IMR-90 (cell line): ENCODE results near the gene NTF3. TPM values are rescaled to one million over a fixed set of nuclear protein-coding genes. Genes with fewer than 3 reads are reported as not detected.

ENCODE experiments used
- ATAC-seq: fragments of 200-7000 bp; cut with Tn5 transposase; 2 replicates; pipeline ENCODE4 v1.9.1; 2020; ENCODE audit warnings: low read depth, mild to moderate bottlenecking, moderate library complexity
- BruUV-seq: library from RNA; stranded (reverse); fragments of 400-500 nt; replicated peaks from 2 replicates; lab custom pipeline; 2021; lab: Mats Ljungman, UMichigan
- CTCF ChIA-PET: fragments of 300-600 bp; formaldehyde crosslinking; extraction: SDS; loops from one replicate; lab custom pipeline; 2021; ENCODE audit warnings: antibody characterized with exemption; lab: Yijun Ruan, JAX
- POLR2A ChIA-PET: fragments of 300-600 bp; sonication (Branson Sonifier 250); formaldehyde crosslinking; loops from one replicate; lab custom pipeline; 2022; ENCODE audit warnings: antibody characterized with exemption; ENCODE audit not compliant: unreplicated experiment; lab: Charles Lee
- DNase-seq: peaks from one replicate; pipeline ENCODE4 v3.0.0; 2013
- H2AFZ ChIP-seq: replicated peaks from 2 replicates; pipeline ENCODE3; 2013; ENCODE audit warnings: low read length, mild to moderate bottlenecking; ENCODE audit not compliant: poor library complexity
- H2AK5ac ChIP-seq: 2 replicates; pipeline ENCODE4 v1.6.1; 2013; ENCODE audit warnings: low read depth, low read length, inconsistent platforms
- H2AK9ac ChIP-seq: replicated peaks from 2 replicates; pipeline ENCODE3; 2013; ENCODE audit warnings: mild to moderate bottlenecking, low read depth, low read length, moderate library complexity; ENCODE audit not compliant: poor library complexity
- H2BK120ac ChIP-seq: 2 replicates; pipeline ENCODE4 v1.6.1; 2013; ENCODE audit warnings: low read depth, low read length, inconsistent platforms
- H2BK15ac ChIP-seq: 3 replicates; pipeline ENCODE4 v1.6.1; 2013; ENCODE audit warnings: low read depth, low read length, inconsistent platforms
- H2BK20ac ChIP-seq: 2 replicates; pipeline ENCODE4 v1.6.1; 2013; ENCODE audit warnings: low read depth, mild to moderate bottlenecking, inconsistent platforms, low read length, moderate library complexity
- H2BK5ac ChIP-seq: 2 replicates; pipeline ENCODE4 v1.6.1; 2013; ENCODE audit warnings: mild to moderate bottlenecking, low read depth, low read length, inconsistent platforms; ENCODE audit not compliant: poor library complexity, severe bottlenecking
- H3K14ac ChIP-seq: replicated peaks from 2 replicates; pipeline ENCODE4 v1.6.1; 2013; ENCODE audit warnings: low read depth, low read length, inconsistent platforms
- H3K18ac ChIP-seq: 2 replicates; pipeline ENCODE4 v1.6.1; 2013; ENCODE audit warnings: low read depth, low read length, control low read depth
- H3K23ac ChIP-seq: 2 replicates; pipeline ENCODE4 v1.6.1; 2013; ENCODE audit warnings: low read depth, low read length, inconsistent platforms
- H3K27ac ChIP-seq: 2 replicates; pipeline ENCODE4 v1.5.1; 2013; ENCODE audit warnings: mild to moderate bottlenecking, control low read depth, low read length; ENCODE audit not compliant: insufficient read depth
- H3K27me3 ChIP-seq: 2 replicates; pipeline ENCODE4 v1.6.1; 2013; ENCODE audit warnings: low read length; ENCODE audit not compliant: control insufficient read depth, insufficient read depth
- H3K36me3 ChIP-seq: 2 replicates; pipeline ENCODE4 v1.6.1; 2013; ENCODE audit warnings: low read length, mixed read lengths; ENCODE audit not compliant: control insufficient read depth, insufficient read depth
- H3K4ac ChIP-seq: 2 replicates; pipeline ENCODE4 v1.6.1; 2013; ENCODE audit warnings: low read depth, low read length, inconsistent platforms
- H3K4me1 ChIP-seq: 2 replicates; pipeline ENCODE4 v1.6.1; 2013; ENCODE audit warnings: low read length, mixed read lengths; ENCODE audit not compliant: control insufficient read depth, insufficient read depth
- H3K4me2 ChIP-seq: 2 replicates; pipeline ENCODE4 v1.6.1; 2013; ENCODE audit warnings: low read depth, mild to moderate bottlenecking, control low read depth, low read length, moderate library complexity
- H3K4me3 ChIP-seq: 2 replicates; pipeline ENCODE4 v1.5.1; 2013; ENCODE audit warnings: low read depth, mild to moderate bottlenecking, control low read depth, low read length, moderate library complexity; ENCODE audit not compliant: insufficient read depth
- H3K56ac ChIP-seq: 2 replicates; pipeline ENCODE4 v1.6.1; 2013; ENCODE audit warnings: low read length, inconsistent platforms; ENCODE audit not compliant: insufficient read depth; ENCODE audit errors: extremely low read depth
- H3K79me1 ChIP-seq, 2 experiments: 2 replicates each; pipeline ENCODE4 v1.6.1; 2013; ENCODE audit warnings: low read length in 2 of 2, inconsistent platforms in 1 of 2, low read depth in 1 of 2
- H3K9ac ChIP-seq: 2 replicates; pipeline ENCODE4 v1.6.1; 2013; ENCODE audit warnings: low read depth, low read length, control low read depth
- H3K9me1 ChIP-seq: 2 replicates; pipeline ENCODE4 v1.6.1; 2013; ENCODE audit warnings: low read length, inconsistent platforms; ENCODE audit not compliant: insufficient read depth
- H3K9me3 ChIP-seq: 2 replicates; pipeline ENCODE4 v1.6.1; 2013; ENCODE audit warnings: low read length; ENCODE audit not compliant: control insufficient read depth, insufficient read depth
- H4K20me1 ChIP-seq: 2 replicates; pipeline ENCODE4 v1.6.1; 2013; ENCODE audit warnings: low read length, inconsistent platforms; ENCODE audit not compliant: insufficient read depth
- H4K5ac ChIP-seq: 2 replicates; pipeline ENCODE4 v1.6.1; 2013; ENCODE audit warnings: mild to moderate bottlenecking, low read depth, low read length, control low read depth
- H4K8ac ChIP-seq, 2 experiments: 2 replicates each; pipeline ENCODE4 v1.6.1; 2013; ENCODE audit warnings: low read depth in 2 of 2, low read length in 2 of 2, control low read depth in 1 of 2, inconsistent platforms in 1 of 2
- H4K91ac ChIP-seq: 2 replicates; pipeline ENCODE4 v1.6.1; 2013; ENCODE audit warnings: low read depth, low read length, inconsistent platforms; ENCODE audit not compliant: insufficient read depth
- CEBPB ChIP-seq: IDR thresholded peaks from 2 replicates; pipeline ENCODE4 v1.6.1; 2012; ENCODE audit warnings: low read depth, low read length, improper control_type of control experiment
- CHD1 ChIP-seq: IDR thresholded peaks from 2 replicates; pipeline ENCODE4 v1.6.1; 2012; ENCODE audit warnings: low read depth, low read length, improper control_type of control experiment
- CTCF ChIP-seq: conservative IDR thresholded peaks from 2 replicates; pipeline ENCODE4 v1.5.1; 2012; ENCODE audit warnings: mild to moderate bottlenecking, low read depth, low read length, improper control_type of control experiment
- ELK1 ChIP-seq: fragments of 150-350 bp; IDR thresholded peaks from 2 replicates; pipeline ENCODE4 v1.6.1; 2016; ENCODE audit warnings: low read depth, mild to moderate bottlenecking, low read length, moderate library complexity, borderline replicate concordance
- FOS ChIP-seq: fragments of 150-350 bp; IDR thresholded peaks from 2 replicates; pipeline ENCODE4 v1.6.1; 2016; ENCODE audit warnings: low read depth, low read length
- MAFK ChIP-seq: IDR thresholded peaks from 2 replicates; pipeline ENCODE4 v1.6.1; 2012; ENCODE audit warnings: low read depth, low read length, improper control_type of control experiment
- MAZ ChIP-seq: IDR thresholded peaks from 2 replicates; pipeline ENCODE4 v1.6.1; 2012; ENCODE audit warnings: low read depth, mild to moderate bottlenecking, low read length, improper control_type of control experiment, moderate library complexity, borderline replicate concordance
- MXI1 ChIP-seq: IDR thresholded peaks from 2 replicates; pipeline ENCODE4 v1.6.1; 2012; ENCODE audit warnings: low read depth, mild to moderate bottlenecking, low read length, moderate library complexity, borderline replicate concordance
- POLR2A ChIP-seq: IDR thresholded peaks from 2 replicates; pipeline ENCODE4 v1.6.1; 2012; ENCODE audit warnings: mild to moderate bottlenecking, low read depth, low read length
- RAD21 ChIP-seq: IDR thresholded peaks from 2 replicates; pipeline ENCODE4 v1.6.1; 2012; ENCODE audit warnings: low read length, improper control_type of control experiment
- RCOR1 ChIP-seq: IDR thresholded peaks from 2 replicates; pipeline ENCODE4 v1.6.1; 2012; ENCODE audit warnings: mild to moderate bottlenecking, low read length, improper control_type of control experiment; ENCODE audit not compliant: insufficient replicate concordance
- USF2 ChIP-seq: fragments of 150-350 bp; IDR thresholded peaks from 2 replicates; pipeline ENCODE4 v1.6.1; 2017; ENCODE audit warnings: mild to moderate bottlenecking, antibody characterized with exemption, low read length, low read depth
- WGBS, 2 experiments: methylation state at CpG; one replicate each; pipeline versions ENCODE4 v1.1.5 to v1.1.7; 2013; ENCODE audit warnings: missing lambda C conversion rate in 2 of 2; ENCODE audit not compliant: insufficient read length in 1 of 2; ENCODE audit errors: extremely low coverage in 2 of 2; 5-methylcytosine and 5-hydroxymethylcytosine counted together
- dilution Hi-C: fragments of 300-500 bp; cut with HindIII; formaldehyde crosslinking; loops from one replicate; pipeline ENCODE4 v1.14.3; 2018; ENCODE audit warnings: low sequenced_read_pairs; ENCODE audit not compliant: unreplicated experiment
- in situ Hi-C: fragments of 300-500 bp; cut with MboI; formaldehyde crosslinking; loops from 3 replicates; pipeline ENCODE4 v1.14.3; 2019; ENCODE audit warnings: low sequenced_read_pairs, inconsistent platforms, mixed read lengths
- intact Hi-C: fragments of 100-400 bp; cut with micrococcal nuclease; formaldehyde crosslinking; loops from 2 replicates; pipeline ENCODE4 v1.10.0; 2022
- polyA plus RNA-seq, 3 experiments: library from polyadenylated mRNA; depleted of rRNA; stranded (reverse); fragments of >200 nt; gene quantifications; 2 replicates each; pipeline ENCODE4 v1.2.3, GENCODE V29; 2012; ENCODE audit warnings: low replicate concordance in 1 of 3
- total RNA-seq: library from RNA; depleted of rRNA; stranded (reverse); fragments of >200 nt; gene quantifications from 2 replicates; pipeline ENCODE4 v1.2.3, GENCODE V29; 2012

The NTF3 gene
- total and polyA plus RNA-seq, 2 of the 4 experiments (the other 2 are of a cell fraction): 12.2 to 32.4 TPM

- no peak for TF ChIP-seq RAD21
- TF ChIP-seq POLR2A: no peak
- no peak for TF ChIP-seq CTCF
- TF ChIP-seq USF2: no peak
- no peak for TF ChIP-seq ELK1
- no peak for TF ChIP-seq FOS
- TF ChIP-seq RCOR1: no peak
- TF ChIP-seq MXI1: no peak
- TF ChIP-seq MAZ: no peak
- no peak for TF ChIP-seq CHD1
- TF ChIP-seq MAFK: no peak
- no peak for TF ChIP-seq CEBPB
- peak overlapping the region; percentile 76 for H3K4me2 ChIP-seq
- peak; percentile 46 for ATAC-seq
These were observed 49.0 kb downstream of the NTF3 start for GRCh38 chr12:5480938-5481303.

More at GRCh38 chr12:5480938-5481303, 49.0 kb downstream of the NTF3 start:
- dilution Hi-C loops (no loop called here), in situ Hi-C loops (no loop called here), intact Hi-C loops (no loop called here)
- Histone ChIP-seq H4K20me1 (peaks cover 15% of the 10 kb centered on the region), H3K56ac (peak overlapping the region; percentile 41; the same call in 1 of the 2 replicates), H2AK5ac (peak overlapping the region; percentile 83), H3K14ac (peak overlapping the region; percentile 76), H3K9ac (peak overlapping the region; percentile 57), H3K27me3 (no peaks in the 10 kb centered on the region), H3K4me1 (peaks cover 35% of the 10 kb centered on the region), H3K18ac (peak overlapping the region; percentile 80), H3K9me1 (peaks cover 37% of the 10 kb centered on the region), H4K5ac (peak overlapping the region; percentile 62), H2AFZ (peak overlapping the region; percentile 67), H2BK15ac (peak overlapping the region; percentile 84; the same call in 2 of the 3 replicates), H2BK120ac (peak overlapping the region; percentile 88), H4K91ac (peak overlapping the region; percentile 83), H4K8ac (peak overlapping the region; percentile 65 to 80; a peak in 3 of 4 replicates), H3K23ac (peak overlapping the region; percentile 89), H3K27ac (peak overlapping the region; percentile 97), H2BK5ac (peak overlapping the region; percentile 91), H3K79me1 (peaks cover 62 to 93% of the 10 kb centered on the region in 2 experiments), H3K36me3 (peaks cover 12% of the 10 kb centered on the region), H2BK20ac (peak overlapping the region; percentile 22; the same call in 1 of the 2 replicates), H3K4me3 (no peak overlapping the region), H3K9me3 (no peaks in the 10 kb centered on the region), H3K4ac (peak overlapping the region; percentile 94), H2AK9ac (peak overlapping the region; percentile 56)
- CTCF ChIA-PET: interaction anchor here (0.6 to 0.7 kb wide), 2 partner anchors 19 to 168 kb away, joined by 3 read pairs; no protein-coding TSS in a partner anchor
- POLR2A ChIA-PET: interaction anchor here (0.7 kb wide), 2 partner anchors 12 to 374 kb away, joined by 6 to 12 read pairs; no protein-coding TSS in a partner anchor
- WGBS, 2 experiments: 0% methylated on average over 2 of the region's 10 CpGs; no CpG with 5 or more reads in 1 of the 2 experiments
- DNase-seq: no peak
- BruUV-seq: no TSS peak
